Activated CD4-positive, CD25-positive, alpha-beta regulatory T cell treated with anti-CD3 and anti-CD28 coated beads, Interleukin-2, amount 50 U/mL, for 72 hours (primary cell): ENCODE results near the gene HOTAIR.

Experiments used
- DNase-seq: peaks from one replicate; pipeline ENCODE4 v3.0.0; 2021

The HOTAIR gene

DNA sequence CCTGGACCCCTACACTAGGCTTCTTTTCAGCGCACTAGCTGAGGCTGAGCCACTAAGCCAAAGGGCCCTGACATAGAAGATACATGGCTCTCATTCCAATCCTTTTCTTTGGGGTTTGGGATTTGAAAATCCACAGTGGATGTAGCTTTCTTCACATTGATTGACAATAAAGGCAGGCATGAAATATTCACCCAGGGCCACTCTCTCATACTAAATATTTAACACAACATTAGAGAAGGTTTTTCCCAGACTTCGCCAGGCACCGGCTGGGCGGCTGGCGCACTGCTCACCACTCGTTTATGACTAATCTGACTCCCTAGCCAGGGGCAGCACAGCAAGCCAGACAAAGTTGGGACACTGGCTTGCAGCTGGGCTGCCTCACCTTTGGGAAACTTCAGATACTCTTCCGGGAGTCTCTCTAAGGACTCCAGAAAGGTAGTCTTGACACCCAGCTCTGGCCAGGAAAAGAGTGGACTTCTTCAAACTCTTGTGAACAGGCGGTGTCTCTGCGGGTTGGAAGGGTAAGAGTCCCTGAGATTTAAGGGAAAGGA is 2.5 kb downstream of the HOTAIR start:
- no peak for DNase-seq

GRCh38 chr12:53971686-53972085 is 3.1 kb downstream of the HOTAIR start:
- DNase-seq, result no peak

GRCh38 chr12:53971129-53971528 is 3.6 kb downstream of the HOTAIR start:
- DNase-seq, result no peak

DNA sequence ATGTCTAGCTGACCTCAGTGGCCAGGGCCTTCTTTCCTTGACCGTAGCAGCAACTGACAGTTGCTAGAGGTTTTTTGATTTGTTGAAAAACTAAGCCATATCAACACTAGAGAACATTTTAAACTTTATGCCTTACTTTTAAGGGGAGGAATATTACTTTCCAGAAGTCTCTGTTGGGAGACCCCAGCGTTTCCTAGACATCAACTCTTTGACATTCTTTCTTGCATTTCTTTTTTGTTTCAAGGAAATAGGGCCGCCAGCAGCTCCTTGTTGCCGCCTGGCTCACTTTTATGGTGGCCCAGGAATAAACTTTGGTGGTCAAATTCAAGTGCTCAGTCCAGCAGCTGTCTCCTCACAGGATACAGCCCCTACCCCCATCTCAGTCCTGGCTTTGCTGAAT is 4.3 kb downstream of the HOTAIR start:
- DNase-seq, result no peak

DNA sequence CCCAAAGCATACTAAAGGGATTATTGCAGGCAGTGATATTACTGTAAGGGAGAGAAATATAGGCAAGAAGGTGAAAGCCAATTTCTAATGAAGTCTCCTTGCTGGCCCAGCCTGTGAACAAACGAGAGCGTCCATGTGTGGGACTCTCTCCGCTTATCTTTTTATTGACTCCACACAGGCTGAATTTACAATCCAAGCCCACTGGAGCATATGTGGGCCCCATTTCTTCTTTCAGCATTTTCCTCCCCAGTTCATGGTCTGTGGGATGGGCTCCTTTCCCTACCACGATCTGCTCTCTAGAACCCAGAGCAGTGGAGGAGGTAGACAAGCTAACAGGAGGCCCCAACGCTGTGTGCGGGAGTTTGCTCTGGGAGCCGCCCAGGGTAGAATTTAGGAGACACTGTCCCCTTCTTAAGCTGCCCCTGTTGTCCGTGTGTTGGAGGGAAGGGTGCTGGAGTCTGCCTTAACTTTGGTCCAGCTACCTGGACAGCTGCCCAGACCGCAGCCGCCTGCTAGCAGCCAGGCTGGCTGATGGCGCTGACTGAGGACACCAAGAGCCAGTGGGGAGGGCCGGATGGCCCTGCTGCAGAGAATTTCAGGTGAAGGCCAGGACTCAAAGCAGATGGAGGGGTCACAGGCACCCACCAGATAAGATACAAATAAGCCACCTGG is 5.0 kb downstream of the HOTAIR start:
- no peak for DNase-seq

GRCh38 chr12:53968214-53969127 is 6.3 kb downstream of the HOTAIR start:
- no peak for DNase-seq

DNA sequence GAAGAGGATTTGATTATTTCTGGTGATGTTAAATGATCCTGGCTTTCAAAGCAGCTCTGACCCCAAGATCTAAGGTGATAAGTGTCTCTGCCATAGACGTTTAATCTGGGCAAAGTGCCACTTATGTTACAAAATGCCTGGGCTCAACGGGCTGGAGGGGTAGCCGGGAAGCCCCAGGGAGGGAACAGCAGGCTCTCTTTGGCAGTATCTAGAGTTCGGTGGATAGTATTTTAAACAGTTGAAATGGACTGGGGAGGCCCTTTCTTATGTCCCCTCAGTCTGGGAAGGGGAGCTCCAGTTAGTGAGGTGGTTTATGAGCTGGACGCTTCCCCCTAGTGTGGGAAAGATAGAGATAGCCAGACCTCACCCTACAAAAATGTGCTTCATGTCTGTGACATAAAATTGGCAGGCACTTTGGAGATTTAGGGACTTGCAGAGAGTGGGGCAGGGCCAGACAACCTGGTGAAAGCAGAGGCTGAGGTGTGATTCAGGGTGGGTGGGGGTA is 7.3 kb downstream of the HOTAIR start:
- no peak for DNase-seq

- no peak for DNase-seq
Observed at GRCh38 chr12:53966385-53967133, 8.2 kb downstream of the HOTAIR start.

DNA sequence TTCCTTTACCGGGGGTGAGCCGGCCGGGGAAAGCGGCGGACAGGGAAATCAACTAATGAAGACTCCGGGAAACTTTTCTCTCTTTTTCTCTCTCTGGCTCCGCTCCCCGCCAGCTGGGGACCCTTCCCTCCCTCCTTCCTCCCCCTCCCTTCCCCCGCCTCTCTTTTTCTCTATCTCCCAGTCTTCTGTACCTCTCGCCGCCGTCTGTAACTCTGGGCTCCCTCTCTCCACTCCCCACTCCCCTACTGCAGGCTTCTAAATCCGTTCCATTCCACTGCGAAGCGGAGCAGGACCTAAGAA is 8.7 kb downstream of the HOTAIR start:
- no peak for DNase-seq

- DNase-seq, result no peak
Observed at GRCh38 chr12:53965281-53966084, 9.3 kb downstream of the HOTAIR start.

GRCh38 chr12:53964315-53964713 is 10.4 kb downstream of the HOTAIR start:
- no peak for DNase-seq

- no peak for DNase-seq
Observed at GRCh38 chr12:53963434-53964314, 11.1 kb downstream of the HOTAIR start.

- no peak for DNase-seq
Observed at GRCh38 chr12:53963005-53963404, 11.7 kb downstream of the HOTAIR start.

GRCh38 chr12:53961025-53961761 is 13.6 kb downstream of the HOTAIR start:
- DNase-seq, result no peak

DNA sequence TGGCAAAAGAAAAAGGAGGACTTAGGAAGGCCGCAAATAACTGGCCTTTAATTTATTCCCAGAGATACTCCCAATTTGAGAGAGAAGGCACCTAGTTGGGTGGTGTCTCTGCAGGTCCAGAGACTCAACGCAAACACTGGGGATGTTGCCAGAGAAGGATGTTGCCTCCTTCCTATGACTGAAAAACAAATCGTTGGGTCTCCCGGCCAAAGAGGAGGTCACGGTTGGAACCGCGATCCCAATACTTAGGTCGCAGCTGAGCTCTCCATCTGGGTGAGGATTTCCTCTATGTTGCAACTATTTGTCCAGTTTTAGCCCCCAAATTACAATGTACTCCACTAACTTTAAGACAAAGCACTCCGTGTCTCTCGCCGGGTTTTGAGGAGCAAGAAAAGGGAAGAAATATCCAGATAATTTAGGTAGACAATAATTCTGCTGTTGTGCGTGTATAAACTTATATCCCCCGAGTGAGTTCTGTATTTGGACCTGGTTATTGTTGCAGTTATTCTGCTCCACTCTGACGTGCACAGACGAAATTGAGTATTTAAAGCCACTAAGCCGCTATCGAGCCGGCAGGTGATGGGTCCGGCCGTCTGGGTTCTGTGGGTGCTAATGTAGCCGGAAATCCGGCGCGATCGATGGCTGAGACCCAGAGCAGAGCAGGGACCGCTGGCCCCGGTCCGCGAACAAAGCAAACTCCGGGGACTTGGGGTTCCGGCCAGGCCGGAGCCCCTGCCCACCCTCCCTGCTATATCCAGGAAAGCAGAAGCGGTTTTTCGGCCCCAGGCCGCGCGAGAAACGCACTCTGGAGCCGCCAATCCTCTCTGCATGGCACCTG is 14.3 kb downstream of the HOTAIR start:
- DNase-seq, result no peak

GRCh38 chr12:53959314-53959713 is 15.4 kb downstream of the HOTAIR start:
- DNase-seq, result no peak

- no peak for DNase-seq
Observed at GRCh38 chr12:53958128-53958527, 16.6 kb downstream of the HOTAIR start.

DNA sequence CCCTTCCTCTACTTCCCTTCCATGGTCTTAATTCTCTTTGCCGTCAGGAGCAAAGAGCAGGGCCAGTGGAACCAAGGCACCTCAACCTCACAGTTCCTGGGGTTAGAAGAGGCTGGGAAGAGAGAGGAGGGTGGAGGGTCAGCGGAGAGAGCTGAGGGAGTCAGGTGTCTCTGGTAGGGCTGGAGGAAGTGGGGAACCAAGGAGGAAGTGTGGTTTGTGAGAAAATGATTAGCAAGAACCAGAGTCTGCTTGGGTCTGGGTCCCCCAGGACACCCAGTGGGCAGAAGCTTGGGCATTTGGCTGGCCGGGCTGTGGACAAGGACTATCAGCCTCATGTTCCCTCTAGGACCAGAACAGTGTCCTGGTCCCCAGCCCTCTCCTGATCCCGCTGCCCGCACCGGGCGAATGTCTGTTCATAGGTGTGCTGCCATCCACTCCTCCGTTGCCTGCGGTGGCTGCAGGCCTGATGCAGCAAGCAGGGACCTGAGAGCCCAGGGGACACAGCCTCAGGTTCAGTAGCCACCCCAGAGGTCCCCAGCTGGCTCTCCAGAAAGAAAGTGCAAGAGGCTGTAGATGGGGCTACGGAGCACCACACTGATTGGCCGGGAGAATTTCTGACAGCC is 17.7 kb downstream of the HOTAIR start:
- DNase-seq, result no peak

DNA sequence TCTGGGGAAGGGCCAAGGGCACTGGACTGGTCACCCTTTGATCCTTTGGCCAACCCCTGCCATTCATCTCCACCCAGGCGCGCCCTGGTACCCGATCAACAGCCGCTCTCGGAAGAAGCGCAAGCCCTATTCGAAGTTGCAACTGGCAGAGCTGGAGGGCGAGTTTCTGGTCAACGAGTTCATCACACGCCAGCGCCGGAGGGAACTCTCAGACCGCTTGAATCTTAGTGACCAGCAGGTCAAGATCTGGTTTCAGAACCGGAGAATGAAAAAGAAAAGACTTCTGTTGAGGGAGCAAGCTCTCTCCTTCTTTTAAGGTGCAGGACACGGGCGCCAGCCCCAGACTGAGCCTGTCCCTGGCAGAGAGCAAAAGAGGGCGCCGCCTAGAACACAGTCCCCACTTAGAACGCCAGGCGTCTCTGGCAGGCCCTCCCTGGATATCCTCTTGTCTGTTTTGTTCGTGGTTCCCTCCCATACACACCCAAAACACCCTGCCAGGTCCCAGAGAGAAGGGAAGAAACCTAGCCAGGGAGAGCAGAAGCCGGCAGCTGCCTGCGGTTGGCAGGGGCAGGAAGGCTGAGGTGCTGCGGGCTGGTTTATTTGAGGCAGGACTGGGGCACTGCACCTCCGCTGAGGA is 18.4 kb downstream of the HOTAIR start:
- no peak for DNase-seq
